Inferior parietal cortex (tissue), 1 donor: ENCODE data around the gene IL18RAP.

Experiments
- DNase-seq: peaks from one replicate; pipeline ENCODE4 v3.0.0-alpha.2; 2016; ENCODE audit errors: extremely low spot score

Gene IL18RAP

DNA sequence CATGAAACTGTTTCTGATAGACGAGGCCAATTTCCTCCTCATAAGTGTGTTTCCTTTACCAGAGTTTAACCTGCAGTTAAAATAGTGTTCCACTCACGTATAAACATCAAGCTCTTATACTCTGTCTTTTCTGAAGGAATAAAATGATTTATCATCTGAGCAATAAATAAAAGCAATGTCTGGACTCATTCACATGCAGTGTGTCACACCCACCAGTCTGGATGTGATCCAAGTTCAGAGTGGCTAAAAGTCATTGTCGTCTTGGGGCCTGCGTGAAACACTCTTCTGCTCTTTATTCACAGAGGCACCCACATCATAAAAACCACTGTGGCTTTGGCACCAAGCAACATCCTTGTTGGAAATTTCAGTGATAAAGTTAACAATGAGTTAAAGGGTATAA, 30.5 kb downstream of the IL18RAP start:
- DNase-seq = no peak

DNA sequence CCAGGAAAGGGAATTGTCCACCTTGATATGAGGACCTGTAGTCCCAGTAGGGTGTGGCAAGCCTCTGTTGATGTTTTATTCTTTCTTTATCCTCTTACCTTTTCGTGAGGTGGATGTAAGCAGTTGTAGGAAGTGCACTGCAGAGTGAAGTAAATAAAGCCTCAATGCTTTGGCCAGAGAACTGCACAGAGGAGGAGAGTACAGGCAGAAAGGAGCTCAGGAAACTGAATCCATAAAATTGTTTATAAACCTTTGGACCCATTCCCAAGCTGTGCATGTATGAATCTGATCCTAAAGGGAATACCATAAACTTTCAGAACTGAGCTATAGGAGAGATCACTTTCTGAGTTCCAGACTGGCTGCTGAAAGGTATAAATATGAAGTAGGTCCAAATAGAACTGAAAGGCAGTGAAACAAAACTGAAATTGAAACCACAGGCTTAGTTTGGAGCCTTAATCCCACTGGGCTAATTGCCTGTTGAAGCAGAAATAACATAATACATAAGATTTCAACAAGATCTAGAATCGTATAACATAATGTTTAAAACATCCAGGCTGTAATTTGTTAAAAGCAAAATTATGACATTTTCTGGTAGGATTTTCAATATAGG, 32.2 kb downstream of the IL18RAP start:
- DNase-seq = no peak

DNA sequence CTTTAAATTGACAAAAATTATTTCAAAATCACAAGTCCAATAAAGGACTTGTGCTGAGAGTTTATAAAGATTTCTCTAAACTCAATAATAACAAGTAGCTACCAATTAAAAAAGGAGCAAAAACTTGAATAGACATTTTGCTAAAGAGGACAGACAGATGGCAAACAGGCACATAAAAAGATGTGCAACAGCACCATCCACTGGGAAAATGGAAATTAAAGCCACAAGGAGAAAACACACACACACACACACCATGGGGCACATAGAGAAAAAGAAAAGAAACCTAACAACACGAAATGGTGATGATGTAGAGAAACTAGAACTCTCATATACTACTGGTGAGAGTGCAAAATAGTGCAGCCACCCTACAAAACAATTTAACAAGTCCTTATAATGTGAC, 37.5 kb downstream of the IL18RAP start:
- no peak for DNase-seq

DNA sequence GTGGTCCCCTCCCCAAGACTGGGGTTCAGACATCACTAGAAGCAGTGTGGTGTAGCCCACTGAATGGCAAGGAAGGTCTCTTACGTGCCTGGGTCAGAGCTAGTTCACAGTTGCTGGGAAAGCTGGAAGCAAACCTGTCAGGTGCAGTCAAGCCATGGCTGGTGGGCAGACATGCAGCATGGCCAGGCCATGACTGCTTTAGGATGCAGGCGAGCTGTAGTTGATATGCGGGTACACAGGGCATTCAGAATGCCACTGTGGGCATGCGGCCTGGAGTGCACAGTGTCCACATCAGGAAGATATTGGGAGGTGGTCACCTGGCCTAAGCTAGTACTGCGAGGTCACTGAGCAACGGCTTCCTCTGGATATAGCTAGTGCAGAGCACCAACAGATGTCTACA, 38.2 kb downstream of the IL18RAP start:
- DNase-seq = no peak

DNA sequence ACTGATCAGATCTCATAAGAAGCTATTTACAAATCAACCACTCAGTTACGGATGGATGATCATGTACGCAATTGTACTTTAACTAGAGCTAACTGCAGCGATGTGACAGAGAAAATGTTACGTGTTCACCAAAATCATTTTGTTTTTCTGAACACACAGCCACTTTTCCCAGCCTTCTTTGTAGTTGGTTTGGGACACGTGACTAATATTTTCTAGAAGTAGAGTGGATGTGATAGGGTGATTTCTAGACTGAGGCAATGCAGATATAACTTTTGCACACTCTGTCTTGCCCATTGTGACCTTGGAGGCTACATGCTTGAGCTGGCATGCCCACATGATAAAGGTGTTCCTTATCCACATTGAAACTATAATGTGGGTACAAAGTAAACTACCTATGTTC, 40.2 kb downstream of the IL18RAP start:
- DNase-seq = no peak

DNA sequence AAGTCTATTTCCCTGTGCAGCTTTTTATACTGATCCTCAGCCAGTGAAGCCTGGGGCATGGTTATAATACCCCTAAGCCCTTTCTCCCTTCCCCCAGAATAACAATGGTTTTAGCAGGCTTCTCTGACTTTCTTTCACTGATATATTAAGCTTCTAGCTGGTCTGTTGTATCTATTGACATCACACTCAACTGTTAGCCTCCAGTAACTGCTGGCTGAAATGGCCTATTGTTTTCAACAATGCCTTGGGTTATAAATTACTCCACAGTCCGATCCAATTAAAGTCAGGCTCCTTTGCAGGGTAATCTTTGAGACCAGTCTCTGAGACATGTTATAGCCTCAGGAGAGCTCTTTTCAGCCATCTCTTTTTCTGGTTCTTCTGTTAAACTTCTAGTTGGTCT, 47.2 kb downstream of the IL18RAP start:
- DNase-seq = no peak

DNA sequence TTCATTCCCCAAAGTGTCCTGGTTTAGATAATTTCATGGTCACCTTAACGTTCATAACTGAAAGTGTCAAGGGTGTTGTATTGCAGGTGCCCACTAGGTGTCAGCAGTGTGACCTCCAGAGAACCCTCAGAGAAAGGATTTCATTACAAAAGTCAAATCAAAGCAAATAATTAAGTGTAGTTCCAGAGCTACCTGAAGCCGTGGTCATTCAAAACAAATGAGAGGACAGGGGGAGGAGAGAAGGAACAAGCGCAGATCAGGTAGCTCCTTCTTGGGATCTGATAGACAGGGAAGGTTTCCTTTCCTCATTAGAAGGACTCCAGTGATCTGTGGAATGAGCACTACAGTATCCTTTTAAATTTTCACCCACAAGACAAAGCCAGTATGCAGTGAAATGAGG, 50.1 kb downstream of the IL18RAP start, which contains the start of gene SLC9A4:
Gene SLC9A4 (plus strand): TSS at position 207 of the 400 bp plus-strand sequence. CDS start 534 bp downstream, outside the sequence.
- peak; percentile 53 for DNase-seq

DNA sequence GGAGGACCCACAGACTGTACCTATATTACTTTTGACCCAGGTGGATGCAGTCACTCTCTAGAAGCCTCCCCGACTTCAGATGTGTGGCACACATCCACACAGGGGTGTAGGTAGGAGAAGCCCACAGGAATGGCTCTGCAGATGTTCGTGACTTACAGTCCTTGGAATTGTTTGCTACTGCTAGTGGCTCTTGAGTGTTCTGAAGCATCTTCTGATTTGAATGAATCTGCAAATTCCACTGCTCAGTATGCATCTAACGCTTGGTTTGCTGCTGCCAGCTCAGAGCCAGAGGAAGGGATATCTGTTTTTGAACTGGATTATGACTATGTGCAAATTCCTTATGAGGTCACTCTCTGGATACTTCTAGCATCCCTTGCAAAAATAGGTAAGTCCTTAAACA, 50.7 kb downstream of the IL18RAP start:
- no peak for DNase-seq

DNA sequence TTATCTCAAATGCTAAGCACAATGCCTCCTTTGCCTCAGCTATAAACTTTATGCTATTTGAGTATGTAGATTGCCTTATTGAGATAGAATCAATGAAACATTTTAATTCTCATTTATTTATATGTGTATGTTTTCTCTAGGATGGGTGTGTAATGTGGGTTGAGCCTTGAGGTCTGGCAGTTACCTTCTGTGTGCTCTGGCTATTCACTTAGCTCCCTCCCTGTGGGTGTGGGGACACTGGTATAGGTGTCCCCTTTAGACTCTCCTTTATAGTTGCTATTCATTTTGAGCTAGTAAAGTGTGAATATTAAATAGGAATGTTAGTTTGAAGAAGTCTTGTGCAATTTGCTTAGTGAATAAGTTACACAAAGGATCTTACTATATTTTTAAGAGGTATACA, 51.8 kb downstream of the IL18RAP start:
- DNase-seq = no peak

DNA sequence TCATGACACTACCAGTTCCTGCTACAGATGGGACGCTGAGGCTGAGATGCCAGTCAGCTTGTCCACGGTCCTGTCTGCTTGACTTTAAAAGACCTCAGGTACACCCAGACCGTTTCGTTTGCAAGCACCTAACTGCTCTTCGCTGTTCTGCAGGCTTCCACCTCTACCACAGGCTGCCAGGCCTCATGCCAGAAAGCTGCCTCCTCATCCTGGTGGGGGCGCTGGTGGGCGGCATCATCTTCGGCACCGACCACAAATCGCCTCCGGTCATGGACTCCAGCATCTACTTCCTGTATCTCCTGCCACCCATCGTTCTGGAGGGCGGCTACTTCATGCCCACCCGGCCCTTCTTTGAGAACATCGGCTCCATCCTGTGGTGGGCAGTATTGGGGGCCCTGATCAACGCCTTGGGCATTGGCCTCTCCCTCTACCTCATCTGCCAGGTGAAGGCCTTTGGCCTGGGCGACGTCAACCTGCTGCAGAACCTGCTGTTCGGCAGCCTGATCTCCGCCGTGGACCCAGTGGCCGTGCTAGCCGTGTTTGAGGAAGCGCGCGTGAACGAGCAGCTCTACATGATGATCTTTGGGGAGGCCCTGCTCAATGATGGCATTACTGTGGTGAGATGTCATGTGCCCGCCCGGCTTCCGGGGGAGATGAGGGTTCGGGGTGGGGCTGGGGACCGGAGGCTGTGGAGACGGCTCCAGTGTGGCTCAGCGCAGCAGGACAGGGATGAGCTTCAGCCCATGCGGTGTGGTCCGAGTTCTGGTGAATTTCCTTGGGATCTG, 55.9 kb downstream of the IL18RAP start:
- DNase-seq = no peak

DNA sequence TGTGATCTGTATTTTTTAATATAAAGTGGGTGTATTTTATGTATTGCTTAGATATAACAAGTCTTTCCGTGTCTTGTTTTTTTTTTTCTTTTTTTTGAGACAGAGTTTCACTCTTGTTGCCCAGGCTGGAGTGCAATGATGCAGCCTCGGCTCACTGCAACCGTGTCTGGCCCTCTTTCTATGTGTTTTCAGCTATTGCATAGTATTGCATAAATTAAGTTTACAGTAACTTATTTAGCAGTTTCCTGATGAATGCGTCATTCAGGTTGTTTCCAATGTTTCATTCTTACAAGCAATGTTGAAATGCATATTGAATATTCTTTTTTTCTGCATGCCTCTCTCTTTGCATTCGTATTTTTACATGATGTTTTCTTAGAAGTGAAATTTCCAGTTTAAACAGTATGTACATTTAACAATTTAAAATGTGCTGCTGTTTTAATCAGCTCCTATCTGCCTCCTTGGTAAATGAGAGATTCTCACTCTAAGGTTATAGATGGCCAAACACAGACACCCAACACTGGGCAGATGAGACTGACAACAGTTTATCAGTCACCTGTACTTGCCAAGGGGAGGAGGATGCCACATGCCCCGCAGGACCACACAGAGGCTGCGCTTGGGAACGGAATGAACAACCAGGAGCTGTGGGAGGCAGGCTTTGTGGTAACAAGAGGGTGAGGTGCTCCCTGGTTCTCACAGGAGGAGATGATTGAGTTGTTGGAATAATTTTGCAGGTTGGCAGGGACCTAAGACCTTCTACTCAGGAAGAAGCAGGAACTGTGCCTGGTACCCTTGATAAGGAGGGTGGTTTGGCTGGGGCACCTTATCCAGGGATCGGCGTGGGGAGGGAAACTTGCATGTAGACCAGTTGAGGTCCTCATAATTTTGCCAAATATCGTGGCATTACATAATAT, 57.6 kb downstream of the IL18RAP start:
- DNase-seq = no peak

DNA sequence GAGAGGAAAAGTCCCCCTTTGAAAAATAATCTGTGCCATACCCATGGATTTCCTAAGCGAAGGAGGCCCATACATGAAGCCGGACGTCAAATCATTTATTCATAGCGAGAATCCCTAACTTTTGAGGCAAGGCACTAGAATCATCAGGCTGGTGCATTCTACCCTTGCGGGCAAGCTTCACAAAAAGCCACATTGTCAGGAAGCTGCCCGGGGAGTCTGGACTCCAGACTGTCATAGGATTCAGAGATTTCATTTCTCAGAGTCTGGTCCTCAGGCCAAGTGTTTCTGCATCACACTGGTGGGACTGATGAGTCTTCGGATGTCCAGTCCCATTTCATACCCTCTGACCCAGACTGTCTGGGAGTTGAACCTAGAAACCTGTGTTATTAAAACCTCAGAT, 59.0 kb downstream of the IL18RAP start:
- no peak for DNase-seq

DNA sequence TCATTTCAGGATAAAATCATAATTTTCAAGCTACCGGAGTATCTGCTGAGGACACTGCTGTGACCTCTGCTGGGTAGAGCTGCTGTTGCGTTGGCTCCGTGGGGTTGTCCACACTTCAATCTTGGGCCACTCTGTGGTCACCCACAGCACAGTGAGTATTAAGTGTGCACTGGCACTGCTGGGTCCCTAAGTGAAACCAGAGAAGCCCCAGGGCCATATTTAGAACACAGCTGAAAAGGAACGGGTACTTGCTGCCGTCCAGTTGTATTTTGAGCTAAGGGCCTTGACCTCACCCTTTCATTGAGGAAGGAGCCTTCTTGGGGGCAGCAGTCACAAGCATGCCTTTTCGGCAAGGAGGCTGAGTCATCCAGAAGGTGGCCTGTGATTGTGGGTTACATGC, 60.1 kb downstream of the IL18RAP start:
- no peak for DNase-seq

DNA sequence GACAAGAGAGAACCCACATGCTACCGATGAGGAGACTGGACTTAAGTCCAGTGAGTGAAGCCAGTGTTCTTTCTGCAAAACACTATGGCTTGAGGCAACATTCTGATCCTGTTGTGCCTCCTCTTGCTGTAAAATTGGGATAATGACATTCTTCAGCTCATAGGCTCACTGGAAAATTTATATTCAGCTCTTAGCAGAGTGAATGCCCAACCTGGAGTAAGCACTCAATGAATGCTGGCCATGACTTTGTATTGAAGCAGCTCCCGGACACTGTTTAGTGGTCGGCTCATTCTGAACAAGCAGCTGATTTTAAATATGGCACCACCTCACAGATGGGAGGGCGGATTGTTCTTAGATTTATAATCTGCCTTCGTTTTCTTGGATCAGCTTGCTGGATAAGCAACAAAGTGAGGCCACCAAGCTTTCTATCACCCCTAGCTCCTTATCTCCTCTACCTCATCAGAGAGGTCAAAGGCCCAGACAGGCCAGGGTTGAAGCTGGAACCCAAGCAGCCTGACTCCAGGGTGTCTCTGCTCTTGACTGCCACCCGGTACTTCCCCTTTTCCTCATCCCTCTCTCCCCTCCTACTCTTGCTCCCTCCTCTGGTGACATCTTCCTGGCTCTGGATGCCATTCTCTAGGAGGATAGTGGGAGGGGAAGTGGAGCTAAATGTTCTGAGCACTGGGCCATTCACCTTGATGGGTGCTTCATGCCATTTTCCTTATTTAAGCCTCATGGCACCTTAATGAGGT, 61.5 kb downstream of the IL18RAP start:
- no peak for DNase-seq

DNA sequence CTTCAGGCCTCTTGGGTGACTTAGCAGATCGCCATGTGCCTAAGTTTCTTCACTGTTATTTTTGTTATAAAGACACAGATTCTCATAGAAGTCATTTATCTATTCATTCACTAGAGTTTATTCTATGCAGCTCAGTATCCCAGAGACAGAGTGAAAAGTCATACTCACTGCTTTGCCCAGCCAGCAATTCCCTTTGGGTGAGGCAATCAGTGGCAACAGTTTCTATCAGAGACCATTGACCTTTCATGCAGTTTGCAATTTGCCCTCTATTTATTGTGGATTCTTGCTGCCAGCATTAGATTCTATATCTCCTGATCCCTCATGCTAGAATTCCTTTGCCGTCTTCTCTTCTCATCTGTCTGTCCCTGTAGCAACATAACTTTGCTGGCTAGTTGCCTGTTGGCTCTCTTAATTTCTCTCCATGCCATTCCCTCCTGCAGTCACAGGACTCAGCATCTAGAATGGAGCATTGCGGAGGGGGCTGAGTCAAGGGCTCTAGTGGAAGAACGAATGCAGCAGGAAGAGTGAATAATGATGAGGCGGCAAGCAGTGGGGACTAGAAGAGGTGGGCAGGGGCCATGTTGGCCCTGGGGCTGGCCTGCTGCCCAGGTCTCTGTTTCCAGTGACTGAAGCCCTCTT, 62.3 kb downstream of the IL18RAP start:
- DNase-seq = no peak

DNA sequence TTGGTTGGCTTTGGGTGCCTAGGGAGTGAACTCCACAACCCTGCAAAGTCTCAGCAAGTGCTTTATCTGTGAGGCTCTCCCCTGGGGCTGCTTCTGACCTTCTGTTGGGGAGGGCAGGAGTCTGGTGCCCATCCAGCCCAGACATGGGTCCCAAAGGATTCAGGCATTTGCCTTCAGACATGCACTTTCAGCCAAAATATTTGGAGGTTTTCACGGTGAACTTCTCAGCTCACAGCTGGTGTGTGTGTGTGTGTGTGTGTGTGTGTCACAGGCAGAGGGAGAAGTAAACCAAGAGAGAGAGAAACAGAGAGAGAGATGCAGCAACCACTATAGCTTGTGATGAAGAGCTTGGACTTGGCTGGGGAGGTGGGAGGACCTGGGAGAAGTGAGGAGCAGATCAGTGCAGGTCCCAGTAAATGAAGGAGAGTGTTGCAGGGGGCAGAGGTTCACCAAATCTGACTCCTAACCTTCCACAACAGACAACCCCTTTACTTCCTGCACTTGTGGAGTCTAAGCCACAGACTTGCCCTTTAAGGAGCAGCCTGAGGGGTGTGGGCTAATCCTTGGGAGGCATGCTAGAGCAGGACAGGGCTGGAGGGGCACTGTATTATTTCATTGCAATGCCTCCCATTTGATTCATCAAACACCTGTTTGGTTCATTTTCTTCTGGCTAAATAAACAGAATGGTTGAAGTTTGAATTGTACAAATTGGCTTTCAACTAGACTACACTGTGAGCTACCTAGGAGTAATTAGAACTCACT, 64.2 kb downstream of the IL18RAP start:
- DNase-seq = no peak

DNA sequence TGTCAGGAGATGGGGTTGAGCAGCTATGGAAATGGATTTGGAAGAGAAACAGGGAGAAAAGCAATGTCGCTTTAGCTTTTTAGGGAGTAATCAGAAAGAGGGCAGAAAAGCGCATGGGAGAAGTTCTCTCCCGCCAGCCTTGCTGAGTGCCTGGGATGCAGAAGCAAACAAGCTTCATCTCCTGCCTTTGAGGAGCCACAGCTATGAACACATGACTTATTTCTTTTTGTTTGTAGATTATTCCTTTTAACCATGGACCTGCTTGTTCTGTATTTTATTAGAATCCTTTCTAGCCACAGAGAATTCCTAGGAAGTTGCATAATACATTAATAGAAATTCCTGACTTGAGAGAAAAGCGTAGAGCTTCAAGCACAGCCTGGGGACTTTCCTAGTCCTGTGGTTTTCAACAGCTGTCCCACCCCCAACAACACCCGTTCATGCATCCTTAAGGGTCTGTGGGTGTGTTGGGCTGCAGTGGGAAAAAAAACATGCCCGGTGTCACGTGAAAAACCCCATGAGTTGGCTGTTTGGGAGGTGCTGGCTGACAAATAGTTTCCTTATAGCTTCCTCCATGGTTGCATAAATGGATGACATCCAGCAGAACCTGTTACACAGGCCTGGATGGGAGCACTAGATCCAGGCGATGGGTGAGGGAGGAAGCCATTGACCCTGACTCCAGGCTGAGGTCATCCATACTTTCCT, 65.0 kb downstream of the IL18RAP start:
- no peak for DNase-seq

DNA sequence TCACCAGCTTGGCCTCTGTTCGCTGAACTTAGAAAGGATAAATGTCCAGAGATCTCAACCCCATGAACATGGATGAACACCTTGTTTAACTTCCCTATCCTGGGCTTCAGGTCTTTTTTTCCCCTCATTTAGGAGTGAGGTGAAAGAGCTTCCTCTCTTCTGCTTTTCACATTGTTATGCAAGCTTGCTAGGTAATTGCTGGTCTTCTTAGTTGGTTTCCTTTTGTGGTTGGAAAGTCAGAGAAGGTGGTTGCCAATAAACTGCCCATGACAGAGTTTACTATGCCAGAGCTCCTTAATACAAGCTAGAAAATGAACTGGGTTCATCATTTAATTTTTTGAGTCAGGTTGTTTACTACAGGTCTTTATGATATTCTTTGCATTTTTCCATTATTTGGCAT, 66.7 kb downstream of the IL18RAP start:
- DNase-seq = no peak

DNA sequence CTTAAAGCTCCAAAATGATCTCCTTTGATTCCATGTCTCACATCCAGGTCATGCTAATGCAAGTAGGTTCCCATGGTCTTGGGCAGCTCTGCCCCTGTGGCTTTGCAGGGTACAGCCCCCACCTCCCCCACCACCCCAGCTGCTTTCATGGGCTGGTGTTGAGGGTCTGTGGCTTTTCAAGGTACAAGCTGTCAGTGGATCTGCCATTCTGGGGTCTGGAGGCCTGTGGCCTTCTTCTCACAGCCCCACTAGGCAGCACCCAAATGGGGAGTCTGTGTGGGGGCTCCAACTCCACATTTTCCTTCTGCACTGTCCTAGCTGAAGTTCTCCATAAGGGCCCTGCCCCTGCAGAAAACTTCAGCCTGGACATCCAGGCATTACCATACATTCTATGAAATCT, 69.0 kb downstream of the IL18RAP start:
- no peak for DNase-seq

DNA sequence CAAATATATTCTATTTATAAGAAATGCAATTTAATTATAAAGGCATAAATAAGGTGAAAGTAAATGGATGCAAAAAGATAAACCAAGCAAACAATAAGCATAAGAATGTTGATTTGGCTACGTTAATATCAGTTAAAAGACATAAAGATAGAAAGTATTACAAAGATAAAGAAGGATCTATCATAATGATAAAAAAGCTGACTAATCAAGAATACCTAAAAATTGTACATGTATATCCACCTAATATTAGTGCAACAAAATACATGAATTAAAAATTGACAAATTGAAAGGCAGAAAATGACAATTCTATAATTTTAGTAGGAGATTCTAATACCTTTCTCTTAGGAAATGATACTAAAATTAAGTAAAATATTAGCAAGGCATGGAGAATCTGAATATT, 71.6 kb downstream of the IL18RAP start:
- no peak for DNase-seq
